Chondrocyte (in vitro differentiated cells): Measurements from ENCODE around the gene SCAPER. TPM values are rescaled to one million over a fixed set of nuclear protein-coding genes. Genes with fewer than 3 reads are reported as not detected.

Experiments
- DNase-seq: peaks from one replicate; pipeline ENCODE4 v3.0.0; 2021; ENCODE audit warnings: mixed read lengths, low spot score
- H3K27ac Mint-ChIP-seq: one replicate; pipeline ENCODE4 v1.8.0; 2021; ENCODE audit warnings: mild to moderate bottlenecking, moderate library complexity, mixed read lengths; ENCODE audit not compliant: unreplicated experiment
- H3K27me3 Mint-ChIP-seq: 2 replicates; pipeline ENCODE4 v1.8.0; 2021; ENCODE audit warnings: low read depth, mixed read lengths
- H3K36me3 Mint-ChIP-seq: 2 replicates; pipeline ENCODE4 v1.8.0; 2021; ENCODE audit warnings: low read depth, mixed read lengths
- H3K4me1 Mint-ChIP-seq: 2 replicates; pipeline ENCODE4 v1.8.0; 2021; ENCODE audit warnings: low read depth, mild to moderate bottlenecking, mixed read lengths
- H3K4me3 Mint-ChIP-seq: one replicate; pipeline ENCODE4 v1.8.0; 2021; ENCODE audit warnings: mild to moderate bottlenecking, moderate library complexity, mixed read lengths; ENCODE audit not compliant: unreplicated experiment
- H3K9me3 Mint-ChIP-seq: 2 replicates; pipeline ENCODE4 v1.8.0; 2021; ENCODE audit warnings: low read depth, mixed read lengths
- total RNA-seq: library from RNA; stranded (reverse); gene quantifications from 3 replicates; pipeline ENCODE4 v1.2.1, GENCODE V29; 2021
- TF ChIP-seq, protein P1 (sequence below): fragments of 200-600 bp; sonication (generic); IDR thresholded peaks from 2 replicates; pipeline ENCODE4 v1.5.0; 2021; ENCODE audit warnings: antibody characterized with exemption, mild to moderate bottlenecking, moderate library complexity

Gene SCAPER
- total RNA-seq, 1 donor from 2014 or later = 17.3 TPM

DNA sequence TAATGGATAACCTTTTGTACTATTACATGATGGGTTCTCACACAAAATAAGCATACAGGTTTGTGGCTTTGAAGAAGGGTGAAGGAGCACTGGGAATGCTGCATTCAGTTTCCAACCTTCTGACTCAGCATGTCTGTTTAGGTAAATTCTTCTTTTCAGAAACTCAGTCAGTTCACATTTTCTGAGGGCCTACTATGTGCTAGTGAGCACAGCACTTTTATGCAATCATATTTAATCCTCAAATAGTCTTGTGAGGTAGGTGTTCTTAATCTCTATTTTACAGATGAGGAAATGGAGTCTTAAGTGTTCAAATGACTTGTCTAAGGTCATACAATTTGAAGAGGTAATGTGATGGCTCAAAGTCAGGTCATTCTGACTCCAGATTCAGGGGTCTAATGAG, 527.4 kb downstream of the SCAPER start:
- H3K36me3 Mint-ChIP-seq = peaks cover 4% of the 10 kb centered on the region
- no peak for DNase-seq
- H3K27ac Mint-ChIP-seq = no peak overlapping the region
- TF ChIP-seq, protein P1, sequence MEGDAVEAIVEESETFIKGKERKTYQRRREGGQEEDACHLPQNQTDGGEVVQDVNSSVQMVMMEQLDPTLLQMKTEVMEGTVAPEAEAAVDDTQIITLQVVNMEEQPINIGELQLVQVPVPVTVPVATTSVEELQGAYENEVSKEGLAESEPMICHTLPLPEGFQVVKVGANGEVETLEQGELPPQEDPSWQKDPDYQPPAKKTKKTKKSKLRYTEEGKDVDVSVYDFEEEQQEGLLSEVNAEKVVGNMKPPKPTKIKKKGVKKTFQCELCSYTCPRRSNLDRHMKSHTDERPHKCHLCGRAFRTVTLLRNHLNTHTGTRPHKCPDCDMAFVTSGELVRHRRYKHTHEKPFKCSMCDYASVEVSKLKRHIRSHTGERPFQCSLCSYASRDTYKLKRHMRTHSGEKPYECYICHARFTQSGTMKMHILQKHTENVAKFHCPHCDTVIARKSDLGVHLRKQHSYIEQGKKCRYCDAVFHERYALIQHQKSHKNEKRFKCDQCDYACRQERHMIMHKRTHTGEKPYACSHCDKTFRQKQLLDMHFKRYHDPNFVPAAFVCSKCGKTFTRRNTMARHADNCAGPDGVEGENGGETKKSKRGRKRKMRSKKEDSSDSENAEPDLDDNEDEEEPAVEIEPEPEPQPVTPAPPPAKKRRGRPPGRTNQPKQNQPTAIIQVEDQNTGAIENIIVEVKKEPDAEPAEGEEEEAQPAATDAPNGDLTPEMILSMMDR = no peak
- H3K27me3 Mint-ChIP-seq = no peaks in the 10 kb centered on the region
- H3K4me1 Mint-ChIP-seq = no peaks in the 10 kb centered on the region
- no peak overlapping the region for H3K4me3 Mint-ChIP-seq
- H3K9me3 Mint-ChIP-seq = no peaks in the 10 kb centered on the region

DNA sequence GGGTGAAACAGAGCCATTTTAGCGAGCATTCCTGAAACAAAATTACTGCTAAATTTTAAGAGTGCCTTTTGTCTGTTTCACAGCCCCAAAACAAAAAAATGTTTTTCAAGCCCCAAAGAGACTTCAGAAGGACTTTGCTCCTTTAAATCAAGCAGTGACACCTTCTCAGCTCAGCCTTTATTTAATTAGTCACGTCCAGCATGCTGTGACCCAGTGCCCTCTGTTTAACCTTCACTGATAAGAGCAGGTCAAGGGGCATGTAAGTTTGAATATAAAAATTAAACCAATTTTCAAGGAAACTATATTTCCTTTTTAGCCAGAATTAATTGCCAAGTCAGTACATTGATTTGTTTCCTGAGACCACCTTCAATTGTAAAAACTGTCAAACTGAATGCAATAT, 527.9 kb downstream of the SCAPER start:
- TF ChIP-seq, protein P1 = no peak
- Mint-ChIP-seq H3K27ac (no peak overlapping the region), H3K36me3 (peaks cover 7% of the 10 kb centered on the region), H3K9me3 (no peaks in the 10 kb centered on the region), H3K4me3 (no peak overlapping the region), H3K27me3 (no peaks in the 10 kb centered on the region), H3K4me1 (no peaks in the 10 kb centered on the region)
- DNase-seq = no peak

DNA sequence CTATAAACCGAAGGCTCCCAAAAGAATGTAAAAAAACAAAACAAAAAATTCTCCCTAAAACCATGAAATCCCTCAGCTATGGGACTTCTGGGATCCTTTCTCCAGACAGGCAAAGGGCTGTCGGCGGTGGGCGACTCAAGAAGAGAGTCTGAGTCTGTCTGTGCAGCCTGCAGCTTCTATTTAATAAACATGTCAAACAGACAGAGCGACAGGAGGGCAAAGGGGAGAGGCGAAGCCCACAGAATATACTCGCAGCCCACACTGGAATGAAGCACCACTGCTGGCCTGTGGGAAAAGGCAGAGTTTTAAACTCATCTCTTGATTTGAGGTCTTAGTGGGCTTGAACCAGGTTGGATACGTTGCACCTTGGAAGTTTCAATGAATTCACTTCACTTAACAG, 528.3 kb downstream of the SCAPER start:
- TF ChIP-seq, protein P1 = no peak
- Mint-ChIP-seq H3K4me1 (no peaks in the 10 kb centered on the region), H3K27ac (no peak overlapping the region), H3K36me3 (peaks cover 11% of the 10 kb centered on the region), H3K27me3 (no peaks in the 10 kb centered on the region), H3K4me3 (no peak overlapping the region), H3K9me3 (no peaks in the 10 kb centered on the region)
- DNase-seq = no peak

DNA sequence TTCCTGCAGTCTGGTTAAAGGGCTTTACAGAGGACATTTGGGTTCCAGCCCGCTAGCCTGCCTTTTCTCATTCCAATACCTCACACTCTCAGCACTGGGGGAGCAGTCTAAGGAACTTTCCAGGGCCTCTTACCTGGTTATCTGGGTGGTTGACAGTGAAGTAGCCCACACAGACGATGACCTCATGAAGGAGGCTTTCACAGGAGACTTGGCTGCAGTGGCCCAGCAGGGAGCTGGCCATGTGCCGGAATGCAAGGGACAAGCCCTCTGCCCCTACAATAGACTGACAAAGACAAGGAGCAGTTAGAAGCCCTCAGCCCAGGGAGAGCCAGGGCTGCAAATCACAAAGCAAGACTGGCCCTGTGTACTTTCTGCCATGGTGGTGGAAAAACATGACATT, 529.1 kb downstream of the SCAPER start:
- H3K36me3 Mint-ChIP-seq = peaks cover 11% of the 10 kb centered on the region
- no peak for DNase-seq
- H3K9me3 Mint-ChIP-seq = no peaks in the 10 kb centered on the region
- no peak overlapping the region for H3K27ac Mint-ChIP-seq
- H3K27me3 Mint-ChIP-seq = no peaks in the 10 kb centered on the region
- no peak overlapping the region for H3K4me3 Mint-ChIP-seq
- H3K4me1 Mint-ChIP-seq = no peaks in the 10 kb centered on the region
- TF ChIP-seq, protein P1 = no peak

DNA sequence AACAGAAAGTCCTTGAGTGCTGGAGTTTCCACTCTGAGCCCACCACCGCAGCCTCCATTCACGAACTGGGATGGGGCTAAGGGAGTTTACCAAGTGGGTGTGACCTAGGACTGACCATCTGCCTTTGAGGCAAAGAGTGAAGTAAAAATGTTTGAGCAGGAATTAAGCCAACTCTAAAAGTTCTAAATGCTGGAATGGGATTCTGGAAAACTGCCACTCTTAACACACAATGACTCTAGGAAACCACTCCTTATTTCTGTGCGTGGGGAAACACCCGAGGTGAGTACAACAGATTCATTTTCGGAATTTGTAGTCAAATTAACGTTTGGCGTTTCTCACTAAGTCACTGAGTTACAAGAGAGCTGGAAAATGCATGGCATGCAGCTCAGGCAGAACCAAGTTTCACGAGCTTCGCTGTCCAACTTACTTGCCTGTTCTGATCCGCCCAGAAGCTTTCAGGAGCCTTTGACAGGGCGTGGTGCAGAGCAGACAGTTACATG, 537.0 kb downstream of the SCAPER start:
- H3K9me3 Mint-ChIP-seq = no peaks in the 10 kb centered on the region
- no peak overlapping the region for H3K27ac Mint-ChIP-seq
- no peak overlapping the region for H3K4me3 Mint-ChIP-seq
- no peaks in the 10 kb centered on the region for H3K27me3 Mint-ChIP-seq
- no peak for DNase-seq
- H3K4me1 Mint-ChIP-seq = peaks cover 7% of the 10 kb centered on the region
- TF ChIP-seq, protein P1 = no peak
- peaks cover 7% of the 10 kb centered on the region for H3K36me3 Mint-ChIP-seq
